ENCODE results near the gene P2RX4.
"Not testable (repeated sequence)": the region's sequence is repeated elsewhere in the genome, so short reads cannot be mapped to it uniquely, and the experiment has no call there.

Gene P2RX4

GRCh38 chr12:121203482-121203881, 6.4 kb upstream of the P2RX4 start:
- TF ChIP-seq ZFX (IDR thresholded peaks at IDR 0.05) = no peak
- TF ChIP-seq CTCF (conservative IDR thresholded peaks at IDR 0.05) = no peak

GRCh38 chr12:121205491-121205890, 4.4 kb upstream of the P2RX4 start:
- no peak overlapping the region for H3K27ac ChIP-seq
- no peak for TF ChIP-seq ZFX (IDR thresholded peaks at IDR 0.05)
- TF ChIP-seq CTCF (conservative IDR thresholded peaks at IDR 0.05) = no peak

More at GRCh38 chr12:121203482-121203881, 6.4 kb upstream of the P2RX4 start:
- H3K27ac ChIP-seq = no peak overlapping the region

GRCh38 chr12:121208571-121208970, 1.4 kb upstream of the P2RX4 start:
- not testable (repeated sequence) for H3K27ac ChIP-seq

- H3K27ac ChIP-seq = no peak overlapping the region; the same call in 1 of the 2 replicates
Measured at GRCh38 chr12:121209221-121209620, 708 bp upstream of the P2RX4 start.

GRCh38 chr12:121212875-121213274, 2.9 kb downstream of the P2RX4 start:
- H3K27ac ChIP-seq = no peak overlapping the region
- TF ChIP-seq CTCF (conservative IDR thresholded peaks at IDR 0.05) (no peak), ZFX (IDR thresholded peaks at IDR 0.05) (no peak)

More at GRCh38 chr12:121209221-121209620, 708 bp upstream of the P2RX4 start:
- TF ChIP-seq ZFX (IDR thresholded peaks at IDR 0.05) (no peak), CTCF (conservative IDR thresholded peaks at IDR 0.05) (no peak)

GRCh38 chr12:121214166-121214777, 4.3 kb downstream of the P2RX4 start:
- TF ChIP-seq ZFX (IDR thresholded peaks at IDR 0.05) (no peak), CTCF (conservative IDR thresholded peaks at IDR 0.05) (no peak)
- H3K27ac ChIP-seq = 0 out of 2 replicates have a peak overlapping the region, but pooled peaks have one; percentile 21

GRCh38 chr12:121214855-121215745, 5.2 kb downstream of the P2RX4 start:
- no peak for TF ChIP-seq CTCF (conservative IDR thresholded peaks at IDR 0.05)
- TF ChIP-seq ZFX (IDR thresholded peaks at IDR 0.05) = no peak
- 0 out of 2 replicates have a peak overlapping the region, but pooled peaks have one; percentile 21 for H3K27ac ChIP-seq

Data from C4-2B (cell line).